Activated CD4-positive, alpha-beta T cell treated with anti-CD3 and anti-CD28 coated beads for 36 hours (primary cell): ENCODE measurements around the gene FMN1. TPM values are rescaled to one million over a fixed set of nuclear protein-coding genes. Genes with fewer than 3 reads are reported as not detected.
"Not testable (repeated sequence)": the region's sequence is repeated elsewhere in the genome, so short reads cannot be mapped to it uniquely, and the experiment has no call there.

ENCODE experiments used
- ATAC-seq: fragments of 200-7000 bp; cut with Tn5 transposase; one replicate; pipeline ENCODE4 v1.10.0; 2021; ENCODE audit warnings: mild to moderate bottlenecking, moderate library complexity
- CTCF ChIA-PET: fragments of 350-600 bp; sonication (Branson Sonifier 250); formaldehyde crosslinking; loops from one replicate; lab custom pipeline; 2021; ENCODE audit warnings: antibody characterized with exemption; lab: Charles Lee
- POLR2A ChIA-PET: fragments of 350-600 bp; sonication (Branson Sonifier 250); formaldehyde crosslinking; loops from one replicate; lab custom pipeline; 2021; ENCODE audit warnings: antibody characterized with exemption, inconsistent platforms; lab: Charles Lee
- DNase-seq: peaks from one replicate; pipeline ENCODE4 v3.0.0-alpha.2; 2020
- H3K27ac Mint-ChIP-seq: one replicate; pipeline ENCODE4 v1.8.0; 2021; ENCODE audit warnings: mixed read lengths
- H3K27me3 Mint-ChIP-seq: one replicate; pipeline ENCODE4 v1.8.0; 2021; ENCODE audit warnings: mixed read lengths
- H3K36me3 Mint-ChIP-seq: one replicate; pipeline ENCODE4 v1.8.0; 2021; ENCODE audit warnings: low read depth, mixed read lengths
- H3K4me1 Mint-ChIP-seq: one replicate; pipeline ENCODE4 v1.8.0; 2021; ENCODE audit warnings: mixed read lengths
- H3K4me3 Mint-ChIP-seq: one replicate; pipeline ENCODE4 v1.8.0; 2021; ENCODE audit warnings: mild to moderate bottlenecking, moderate library complexity, mixed read lengths
- H3K9me3 Mint-ChIP-seq: one replicate; pipeline ENCODE4 v1.8.0; 2021; ENCODE audit warnings: low read depth, mixed read lengths
- intact Hi-C, 2 experiments: fragments of 100-400 bp; cut with DNase I in 1 of 2; cut with micrococcal nuclease in 1 of 2; formaldehyde crosslinking; loops; one replicate each; pipeline versions ENCODE4 v1.14.2 to v1.15.1; 2022 to 2024; cut with DNase I, micrococcal nuclease
- total RNA-seq, 2 experiments: library from RNA; stranded (reverse); gene quantifications; one replicate each; pipeline ENCODE4 v1.2.3, GENCODE V29; 2021

FMN1 gene
- total RNA-seq, 2 experiments from 2014 or later: 0.09 to 0.21 TPM

DNA sequence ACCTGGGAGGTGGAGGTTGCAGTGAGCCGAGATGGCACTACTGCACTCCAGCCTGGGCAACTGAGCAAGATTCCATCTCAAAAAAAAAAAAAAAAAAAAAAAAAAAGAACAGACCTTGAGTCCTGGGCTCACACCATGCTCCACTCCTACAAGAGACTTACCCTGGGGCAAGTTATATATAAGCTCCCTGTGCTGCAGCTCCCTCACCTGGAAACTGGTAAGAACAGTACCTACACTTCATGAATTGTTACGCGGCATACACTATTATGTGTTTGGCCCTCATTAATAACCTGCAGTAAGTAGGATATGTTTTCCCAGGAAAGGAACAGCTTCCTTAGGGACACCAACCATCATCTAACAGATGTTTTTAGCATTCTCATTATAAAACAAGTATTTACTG is 119.6 kb downstream of the FMN1 start:
- ChIA-PET CTCF (interaction anchor here (2.2 kb wide), 1 partner anchor 11 kb away, joined by 9 read pairs; no protein-coding TSS in a partner anchor), POLR2A (no interaction called here)
- intact Hi-C loops: no loop called here
- Mint-ChIP-seq H3K27ac (no peak overlapping the region), H3K4me1 (no peaks in the 10 kb centered on the region), H3K36me3 (no peaks in the 10 kb centered on the region), H3K4me3 (no peak overlapping the region), H3K27me3 (peaks cover 3% of the 10 kb centered on the region), H3K9me3 (no peaks in the 10 kb centered on the region)
- ATAC-seq: no peak
- peak; percentile 8 for DNase-seq

DNA sequence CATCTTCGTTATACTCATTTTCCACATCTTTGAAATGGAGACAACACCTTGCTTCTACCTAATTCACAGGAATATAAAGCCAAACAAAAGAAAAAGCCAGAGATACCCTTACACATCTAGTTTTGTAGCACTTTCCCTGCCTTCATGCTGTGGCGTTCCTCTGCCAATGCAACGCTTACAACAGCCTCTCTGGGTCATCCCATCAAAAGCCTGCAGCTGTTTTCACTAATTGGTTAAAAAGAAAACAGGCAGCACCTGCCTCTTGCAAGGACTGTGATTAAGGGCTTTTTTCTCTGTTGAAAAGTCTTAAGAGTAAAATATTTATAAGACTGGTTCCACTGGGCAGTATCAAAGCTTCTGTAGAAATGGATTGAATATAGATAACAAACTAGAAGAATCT is 120.3 kb downstream of the FMN1 start:
- Mint-ChIP-seq H3K27me3 (peaks cover 3% of the 10 kb centered on the region), H3K36me3 (no peaks in the 10 kb centered on the region), H3K27ac (no peak overlapping the region), H3K4me1 (no peaks in the 10 kb centered on the region), H3K9me3 (no peaks in the 10 kb centered on the region), H3K4me3 (no peak overlapping the region)
- POLR2A ChIA-PET: no interaction called here
- DNase-seq (no peak), ATAC-seq (no peak)
- intact Hi-C loops: no loop called here
- CTCF ChIA-PET: interaction anchor here (2.2 kb wide), 1 partner anchor 12 kb away, joined by 9 read pairs; no protein-coding TSS in a partner anchor

DNA sequence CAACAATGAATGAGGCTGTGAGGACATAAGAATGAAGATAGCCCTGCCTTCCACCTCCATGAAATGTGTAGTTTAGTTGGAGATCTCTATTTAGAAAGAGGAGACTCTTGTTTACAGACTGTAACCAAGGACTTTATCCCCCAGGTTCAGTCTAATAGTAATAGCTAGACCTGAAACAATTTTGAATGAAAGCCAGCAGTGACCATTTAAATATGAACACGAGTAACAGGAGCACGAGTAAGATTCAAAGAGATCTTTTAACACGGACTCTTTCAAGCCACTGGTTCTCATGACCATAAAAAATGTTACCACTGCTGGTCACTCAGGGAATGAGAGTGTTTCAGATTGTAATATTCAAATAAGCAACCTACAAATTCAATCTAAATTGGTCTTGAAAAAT is 123.1 kb downstream of the FMN1 start:
- DNase-seq: no peak
- H3K9me3 Mint-ChIP-seq: no peaks in the 10 kb centered on the region
- POLR2A ChIA-PET: no interaction called here
- no peak overlapping the region for H3K4me3 Mint-ChIP-seq
- no peak for ATAC-seq
- no peaks in the 10 kb centered on the region for H3K36me3 Mint-ChIP-seq
- H3K27me3 Mint-ChIP-seq: peaks cover 6% of the 10 kb centered on the region
- H3K4me1 Mint-ChIP-seq: peaks cover 16% of the 10 kb centered on the region
- intact Hi-C loops: no loop called here
- H3K27ac Mint-ChIP-seq: no peak overlapping the region
- CTCF ChIA-PET: interaction anchor here (1.2 kb wide), 1 partner anchor 14 kb away, joined by 4 read pairs; no protein-coding TSS in a partner anchor

DNA sequence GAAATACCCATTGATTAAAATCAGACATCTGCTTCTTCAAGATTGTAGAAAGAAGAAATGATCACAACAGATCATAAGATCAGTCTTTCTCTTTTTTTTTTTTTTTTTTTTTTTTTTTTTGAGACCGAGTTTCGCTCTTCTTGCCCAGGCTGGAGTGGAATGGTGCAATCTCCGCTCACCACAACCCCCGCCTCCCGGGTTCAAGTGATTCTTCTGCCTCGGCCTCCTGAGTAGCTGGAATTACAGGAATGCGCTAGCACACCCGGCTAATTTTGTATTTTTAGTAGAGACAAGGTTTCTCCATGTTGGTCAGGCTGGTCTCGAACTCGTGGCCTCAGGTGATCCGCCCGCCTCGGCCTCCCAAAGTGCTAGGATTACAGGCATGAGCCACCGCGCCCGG is 124.6 kb downstream of the FMN1 start:
- H3K27ac Mint-ChIP-seq, ATAC-seq, POLR2A ChIA-PET, H3K9me3 Mint-ChIP-seq, H3K27me3 Mint-ChIP-seq, intact Hi-C loops, DNase-seq, H3K4me3 Mint-ChIP-seq, H3K36me3 Mint-ChIP-seq, CTCF ChIA-PET: not testable (repeated sequence)
- H3K4me1 Mint-ChIP-seq: peaks cover 16% of the 10 kb centered on the region

DNA sequence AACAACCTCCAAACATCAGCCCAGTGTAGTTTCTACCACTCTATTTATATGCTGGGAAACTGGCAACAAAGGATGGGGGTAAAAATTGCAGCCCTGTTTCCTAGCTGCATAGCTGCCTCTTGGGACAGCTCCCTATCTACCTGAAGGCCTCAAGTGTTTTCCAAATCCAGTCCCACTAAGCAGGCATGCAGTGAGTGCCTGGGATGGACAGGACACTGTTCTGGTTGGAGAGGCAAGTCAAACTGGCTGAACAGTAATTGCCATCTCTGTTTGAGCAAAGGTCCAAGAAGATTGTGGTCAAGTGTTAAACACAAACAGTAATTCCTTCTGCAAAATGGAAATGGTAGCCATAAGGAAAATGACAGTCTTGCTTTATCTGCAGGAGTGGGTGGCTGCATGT is 125.4 kb downstream of the FMN1 start:
- intact Hi-C loops: no loop called here
- Mint-ChIP-seq H3K27me3 (peaks cover 4% of the 10 kb centered on the region), H3K4me3 (no peak overlapping the region), H3K36me3 (no peaks in the 10 kb centered on the region), H3K4me1 (peaks cover 16% of the 10 kb centered on the region), H3K27ac (no peak overlapping the region), H3K9me3 (no peaks in the 10 kb centered on the region)
- DNase-seq (no peak), ATAC-seq (no peak)
- ChIA-PET CTCF (no interaction called here), POLR2A (no interaction called here)

DNA sequence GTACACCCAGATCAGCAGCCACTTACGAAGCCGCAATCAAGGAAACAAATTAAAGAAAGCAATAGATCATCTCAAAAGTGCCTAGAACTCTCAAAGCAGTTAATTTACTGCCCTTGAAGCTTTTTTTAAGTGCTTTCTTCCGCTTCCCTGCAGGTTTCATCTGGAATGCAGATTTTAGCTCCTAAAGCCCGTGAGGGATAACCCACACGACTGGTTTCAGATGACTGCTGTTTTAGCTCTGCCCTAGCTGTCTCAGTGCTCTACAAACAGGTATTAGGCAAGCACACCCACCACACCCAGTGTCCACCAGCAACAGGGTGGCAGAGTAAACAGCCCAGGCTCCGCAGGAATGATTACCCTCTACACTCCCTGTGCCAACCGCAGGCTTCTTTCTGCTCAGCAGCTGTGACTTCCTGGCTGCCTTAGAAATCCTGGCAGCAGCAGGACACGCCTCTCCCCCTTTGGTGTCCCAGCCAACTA is 126.0 kb downstream of the FMN1 start:
- Mint-ChIP-seq H3K27me3 (peaks cover 6% of the 10 kb centered on the region), H3K27ac (peak overlapping the region; percentile 63), H3K9me3 (no peaks in the 10 kb centered on the region), H3K4me3 (no peak overlapping the region), H3K4me1 (peaks cover 16% of the 10 kb centered on the region), H3K36me3 (no peaks in the 10 kb centered on the region)
- DNase-seq (peak; percentile 7), ATAC-seq (no peak)
- ChIA-PET POLR2A (no interaction called here), CTCF (interaction anchor here (0.5 kb wide), 1 partner anchor 64 kb away, joined by 3 read pairs; no protein-coding TSS in a partner anchor)
- intact Hi-C loops: no loop called here

DNA sequence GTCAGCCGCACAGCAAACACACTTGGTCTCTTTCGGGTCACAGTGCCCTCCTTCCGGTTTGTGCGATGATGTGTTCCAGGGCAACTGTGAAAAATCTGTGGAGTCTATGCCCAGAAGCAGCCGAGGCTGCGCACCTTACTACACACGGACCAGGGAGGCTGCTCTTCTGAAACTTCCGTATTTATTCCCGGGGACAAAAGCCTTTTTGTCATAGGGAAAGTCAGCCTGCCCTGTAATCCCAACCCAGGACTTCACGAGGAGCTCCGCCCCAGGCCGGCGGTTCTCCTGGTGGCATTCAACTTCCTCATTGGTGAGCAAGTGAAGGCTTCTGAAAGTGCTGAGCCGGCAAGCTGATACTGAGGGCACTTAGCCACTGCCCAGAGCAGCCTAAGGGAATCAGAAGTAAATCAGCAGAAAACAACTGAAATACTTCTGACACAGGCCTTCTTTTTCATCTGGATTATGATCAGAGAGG is 126.5 kb downstream of the FMN1 start:
- Mint-ChIP-seq H3K36me3 (no peaks in the 10 kb centered on the region), H3K4me3 (peak overlapping the region; percentile 32), H3K27ac (peak overlapping the region; percentile 34), H3K27me3 (peaks cover 6% of the 10 kb centered on the region), H3K9me3 (no peaks in the 10 kb centered on the region), H3K4me1 (peaks cover 16% of the 10 kb centered on the region)
- ATAC-seq (peak; percentile 66), DNase-seq (peak; percentile 24)
- intact Hi-C loops: no loop called here
- ChIA-PET CTCF (interaction anchor here (0.5 kb wide), 1 partner anchor 64 kb away, joined by 3 read pairs; no protein-coding TSS in a partner anchor), POLR2A (no interaction called here)

DNA sequence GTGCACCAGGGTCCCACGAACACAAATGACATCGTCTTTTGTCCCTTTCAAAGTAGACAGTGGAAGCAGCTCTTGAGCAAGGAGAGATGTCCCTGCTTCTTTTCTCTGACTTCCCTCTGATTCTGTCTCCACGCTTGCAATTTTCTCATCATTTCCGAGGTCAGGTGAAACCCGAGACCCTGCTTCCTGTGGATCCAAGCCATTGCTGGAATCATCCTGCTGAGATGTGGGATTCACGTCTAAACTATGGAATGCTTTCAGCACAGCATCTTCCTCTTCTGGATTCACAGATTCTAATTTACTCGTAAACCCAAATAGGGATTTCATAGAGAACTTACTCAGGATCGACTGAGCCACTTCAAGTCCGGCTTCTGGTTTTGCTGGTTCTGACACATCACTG is 127.1 kb downstream of the FMN1 start:
- intact Hi-C loops: loop anchor here in 1 of 2 experiments (1.0 kb wide), 1 partner anchor 12 kb away; no protein-coding TSS in a partner anchor
- H3K27ac Mint-ChIP-seq: no peak overlapping the region
- ATAC-seq (no peak), DNase-seq (no peak)
- H3K36me3 Mint-ChIP-seq: no peaks in the 10 kb centered on the region
- peaks cover 16% of the 10 kb centered on the region for H3K4me1 Mint-ChIP-seq
- ChIA-PET POLR2A (no interaction called here), CTCF (interaction anchor here (1.3 kb wide), 1 partner anchor 26 kb away, joined by 3 read pairs; no protein-coding TSS in a partner anchor)
- peaks cover 6% of the 10 kb centered on the region for H3K27me3 Mint-ChIP-seq
- no peaks in the 10 kb centered on the region for H3K9me3 Mint-ChIP-seq
- H3K4me3 Mint-ChIP-seq: peak overlapping the region; percentile 32

DNA sequence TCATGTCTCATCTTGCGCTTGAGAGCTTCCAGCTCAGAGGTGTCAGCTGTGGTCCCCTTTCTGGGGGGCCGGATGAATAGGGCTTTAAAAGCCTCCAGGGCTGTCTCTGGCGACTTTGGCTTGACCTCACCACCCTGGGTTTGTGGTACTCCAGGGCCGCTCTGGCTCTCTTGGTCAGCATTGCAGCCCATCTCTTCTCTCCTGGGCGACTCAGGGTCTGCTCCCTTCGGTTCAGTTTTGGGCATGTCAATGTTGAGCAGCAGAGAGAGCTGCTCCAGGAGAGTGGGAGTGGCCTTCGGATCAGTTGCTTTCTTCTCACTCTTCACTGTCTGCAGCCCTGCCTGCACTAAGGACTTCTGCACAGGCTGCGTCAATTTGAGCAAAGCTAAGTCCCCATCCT is 127.9 kb downstream of the FMN1 start:
- H3K4me3 Mint-ChIP-seq: no peak overlapping the region
- no peak overlapping the region for H3K27ac Mint-ChIP-seq
- H3K36me3 Mint-ChIP-seq: no peaks in the 10 kb centered on the region
- ATAC-seq: no peak
- POLR2A ChIA-PET: no interaction called here
- intact Hi-C loops: no loop called here
- CTCF ChIA-PET: interaction anchor here (1.3 kb wide), 1 partner anchor 25 kb away, joined by 3 read pairs; no protein-coding TSS in a partner anchor
- H3K27me3 Mint-ChIP-seq: peaks cover 6% of the 10 kb centered on the region
- H3K4me1 Mint-ChIP-seq: peaks cover 16% of the 10 kb centered on the region
- no peaks in the 10 kb centered on the region for H3K9me3 Mint-ChIP-seq
- no peak for DNase-seq

DNA sequence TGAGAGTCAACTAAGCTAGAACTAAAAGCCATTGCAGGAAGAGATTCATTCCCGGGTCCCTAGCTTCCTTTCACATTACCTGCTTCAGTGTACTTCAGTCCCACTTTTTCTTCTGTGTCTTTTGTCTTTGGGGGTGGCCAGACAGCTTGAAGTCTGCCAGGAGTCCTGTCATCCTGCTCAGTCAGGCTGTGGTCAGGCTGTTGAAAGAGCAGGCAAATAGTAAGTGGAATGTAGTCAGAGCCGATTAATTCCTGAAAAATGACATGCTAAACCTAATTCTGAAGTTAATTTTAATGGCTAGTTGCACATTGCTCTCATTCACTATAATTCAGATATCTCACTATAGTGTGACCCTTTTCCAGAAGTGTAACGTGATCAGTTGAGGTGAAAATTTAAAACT is 129.6 kb downstream of the FMN1 start:
- intact Hi-C loops: no loop called here
- ATAC-seq (no peak), DNase-seq (no peak)
- H3K27ac Mint-ChIP-seq: no peak overlapping the region
- peaks cover 6% of the 10 kb centered on the region for H3K27me3 Mint-ChIP-seq
- no peaks in the 10 kb centered on the region for H3K36me3 Mint-ChIP-seq
- ChIA-PET POLR2A (no interaction called here), CTCF (no interaction called here)
- peaks cover 16% of the 10 kb centered on the region for H3K4me1 Mint-ChIP-seq
- H3K4me3 Mint-ChIP-seq: no peak overlapping the region
- H3K9me3 Mint-ChIP-seq: no peaks in the 10 kb centered on the region

DNA sequence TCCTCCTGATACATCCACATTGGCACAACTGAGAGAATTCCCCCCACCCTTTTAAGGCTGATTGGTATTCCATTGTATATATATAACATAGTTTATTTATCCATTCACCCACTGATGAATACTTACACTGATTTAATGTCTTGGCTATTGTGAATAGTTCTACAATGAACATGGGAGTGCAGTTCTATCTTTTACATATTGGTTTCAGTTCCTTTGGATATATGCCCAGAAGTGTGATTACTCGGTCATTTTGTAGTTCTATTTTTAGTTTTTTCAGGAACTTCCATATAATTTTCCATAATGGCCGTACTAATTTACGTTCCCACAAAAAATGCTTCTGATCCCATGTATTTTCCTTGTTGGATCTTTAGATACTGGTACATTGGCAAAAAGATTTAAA is 135.3 kb downstream of the FMN1 start:
- intact Hi-C loops: no loop called here
- no peak for DNase-seq
- ChIA-PET CTCF (no interaction called here), POLR2A (no interaction called here)
- ATAC-seq: no peak
- Mint-ChIP-seq H3K4me1 (no peaks in the 10 kb centered on the region), H3K27me3 (peaks cover 8% of the 10 kb centered on the region), H3K9me3 (no peaks in the 10 kb centered on the region), H3K27ac (no peak overlapping the region), H3K36me3 (no peaks in the 10 kb centered on the region), H3K4me3 (no peak overlapping the region)

DNA sequence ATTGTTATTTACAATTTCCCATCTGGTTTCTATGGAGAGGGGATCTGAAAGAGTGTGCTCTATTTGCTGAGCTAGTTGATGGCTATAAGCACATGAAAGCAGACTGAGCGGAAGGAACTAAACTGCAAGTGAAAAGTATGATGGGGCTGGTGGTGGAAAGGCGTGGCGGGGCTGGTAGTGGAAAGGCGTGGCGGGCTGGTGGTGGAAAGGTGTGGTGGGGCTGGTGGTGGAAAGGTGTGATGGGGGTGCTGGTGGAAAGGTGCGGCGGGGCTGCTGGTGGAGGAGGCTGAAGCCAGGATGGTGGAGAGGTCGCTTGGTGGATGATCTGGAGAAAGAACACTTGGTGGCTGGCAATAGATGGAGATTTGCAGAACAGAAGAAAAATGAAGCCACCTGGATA is 136.7 kb downstream of the FMN1 start:
- Mint-ChIP-seq H3K9me3 (no peaks in the 10 kb centered on the region), H3K27ac (no peak overlapping the region), H3K4me3 (no peak overlapping the region), H3K27me3 (peaks cover 6% of the 10 kb centered on the region), H3K36me3 (no peaks in the 10 kb centered on the region), H3K4me1 (no peaks in the 10 kb centered on the region)
- ATAC-seq (no peak), DNase-seq (no peak)
- ChIA-PET POLR2A (no interaction called here), CTCF (no interaction called here)
- intact Hi-C loops: no loop called here
